HG03354 (cell line): ENCODE data around the gene KCNT1.

Source experiments
- ATAC-seq: cut with Tn5 transposase; IDR thresholded peaks from one replicate; pipeline ENCODE4 v1.9.1; 2021; ENCODE audit warnings: mild to moderate bottlenecking; ENCODE audit not compliant: unreplicated experiment, poor library complexity, severe bottlenecking

Gene KCNT1

GRCh38 chr9:135827866-135828580, 126.0 kb downstream of the KCNT1 start:
- ATAC-seq: no peak

- ATAC-seq: no peak
Measured at GRCh38 chr9:135828656-135829055, 126.7 kb downstream of the KCNT1 start.

GRCh38 chr9:135830496-135830895, 128.5 kb downstream of the KCNT1 start:
- ATAC-seq: no peak

GRCh38 chr9:135833864-135834263, 131.9 kb downstream of the KCNT1 start:
- no peak for ATAC-seq

- ATAC-seq: no peak
Measured at GRCh38 chr9:135835131-135835530, 133.1 kb downstream of the KCNT1 start.

- ATAC-seq: no peak
Measured at GRCh38 chr9:135839516-135839915, 137.5 kb downstream of the KCNT1 start.

GRCh38 chr9:135840107-135840506, 138.1 kb downstream of the KCNT1 start:
- no peak for ATAC-seq

GRCh38 chr9:135840539-135840938, 138.6 kb downstream of the KCNT1 start:
- ATAC-seq: no peak
